ENCODE measurements around the gene ELMO1.

The ELMO1 gene

GRCh38 chr7:37442268-37442667, 6.4 kb downstream of the ELMO1 start:
- DNase-seq (ENCODE audit: low read depth) = no peak
- no peak overlapping the region for H3K4me3 ChIP-seq (ENCODE audit: low read depth, low read length)

GRCh38 chr7:37441816-37442215, 6.8 kb downstream of the ELMO1 start:
- TF ChIP-seq CTCF (IDR thresholded peaks at IDR 0.05; ENCODE audit: low read depth, low read length) (no peak), POLR2A (IDR thresholded peaks at IDR 0.05; ENCODE audit: extremely low read depth, insufficient read length) (no peak), MYC (IDR thresholded peaks at IDR 0.05; ENCODE audit: low read depth, low read length) (no peak), MAX (IDR thresholded peaks at IDR 0.05; ENCODE audit: low read depth, low read length) (no peak)
- no peak overlapping the region for H3K4me3 ChIP-seq (ENCODE audit: low read depth, low read length)
- no peak for DNase-seq (ENCODE audit: low read depth)

More at GRCh38 chr7:37442268-37442667, 6.4 kb downstream of the ELMO1 start:
- TF ChIP-seq CTCF (IDR thresholded peaks at IDR 0.05; ENCODE audit: low read depth, low read length) (no peak), POLR2A (IDR thresholded peaks at IDR 0.05; ENCODE audit: extremely low read depth, insufficient read length) (no peak), MAX (IDR thresholded peaks at IDR 0.05; ENCODE audit: low read depth, low read length) (no peak), MYC (IDR thresholded peaks at IDR 0.05; ENCODE audit: low read depth, low read length) (no peak)

GRCh38 chr7:37441386-37441760, 7.3 kb downstream of the ELMO1 start:
- no peak for DNase-seq (ENCODE audit: low read depth)
- H3K4me3 ChIP-seq (ENCODE audit: low read depth, low read length) = no peak overlapping the region
- TF ChIP-seq MYC (IDR thresholded peaks at IDR 0.05; ENCODE audit: low read depth, low read length) (no peak), MAX (IDR thresholded peaks at IDR 0.05; ENCODE audit: low read depth, low read length) (no peak), POLR2A (IDR thresholded peaks at IDR 0.05; ENCODE audit: extremely low read depth, insufficient read length) (no peak), CTCF (IDR thresholded peaks at IDR 0.05; ENCODE audit: low read depth, low read length) (no peak)

- TF ChIP-seq MAX (IDR thresholded peaks at IDR 0.05; ENCODE audit: low read depth, low read length) = no peak
- no peak for TF ChIP-seq MYC (IDR thresholded peaks at IDR 0.05; ENCODE audit: low read depth, low read length)
- no peak for TF ChIP-seq POLR2A (IDR thresholded peaks at IDR 0.05; ENCODE audit: extremely low read depth, insufficient read length)
- TF ChIP-seq CTCF (IDR thresholded peaks at IDR 0.05; ENCODE audit: low read depth, low read length) = no peak
- no peak overlapping the region for H3K4me3 ChIP-seq (ENCODE audit: low read depth, low read length)
- no peak for DNase-seq (ENCODE audit: low read depth)
These were observed 7.8 kb downstream of the ELMO1 start for GRCh38 chr7:37440738-37441385.

- TF ChIP-seq MAX (IDR thresholded peaks at IDR 0.05; ENCODE audit: low read depth, low read length) (no peak), MYC (IDR thresholded peaks at IDR 0.05; ENCODE audit: low read depth, low read length) (no peak), CTCF (IDR thresholded peaks at IDR 0.05; ENCODE audit: low read depth, low read length) (no peak), POLR2A (IDR thresholded peaks at IDR 0.05; ENCODE audit: extremely low read depth, insufficient read length) (no peak)
- no peak overlapping the region for H3K4me3 ChIP-seq (ENCODE audit: low read depth, low read length)
- no peak for DNase-seq (ENCODE audit: low read depth)
These were observed 9.0 kb downstream of the ELMO1 start for GRCh38 chr7:37439653-37440026.

Measured in NB4 (cell line).